GM13976 (cell line): ENCODE measurements around the gene GLYATL1.
"Not testable (repeated sequence)": the region's sequence is repeated elsewhere in the genome, so short reads cannot be mapped to it uniquely, and the experiment has no call there.

Experiments
- DNase-seq: peaks from one replicate; pipeline ENCODE4 v3.0.0; 2012; ENCODE audit warnings: low spot score
- CTCF ChIP-seq: IDR thresholded peaks from 2 replicates; pipeline ENCODE4 v1.5.1; 2012; ENCODE audit warnings: borderline replicate concordance, mild to moderate bottlenecking; ENCODE audit not compliant: insufficient read depth; ENCODE audit errors: extremely low read depth, missing control alignments, control extremely low read depth
- in situ Hi-C: fragments of 300-500 bp; cut with MboI; formaldehyde crosslinking; loops from one replicate; pipeline ENCODE4 v1.12.0; 2022; ENCODE audit warnings: low sequenced_read_pairs, mixed read lengths, inconsistent platforms; ENCODE audit not compliant: unreplicated experiment

GLYATL1 gene

GRCh38 chr11:58999291-58999680 lies 60.0 kb downstream of the GLYATL1 start:
- no peak for DNase-seq
- in situ Hi-C loops: no loop called here
- TF ChIP-seq CTCF: no peak

- TF ChIP-seq CTCF: no peak
- DNase-seq: no peak
- in situ Hi-C loops: no loop called here
Measured at GRCh38 chr11:59000003-59000402, 60.7 kb downstream of the GLYATL1 start.

GRCh38 chr11:59002006-59002405 lies 62.7 kb downstream of the GLYATL1 start:
- in situ Hi-C loops, DNase-seq: not testable (repeated sequence)
